GM18951 (cell line): ENCODE results near the gene PLPPR1.

ENCODE experiments used
- POLR2A ChIP-seq: IDR thresholded peaks from 4 replicates; pipeline ENCODE4 v1.6.1; 2011; ENCODE audit warnings: mild to moderate bottlenecking; ENCODE audit not compliant: insufficient read length, insufficient read depth; ENCODE audit errors: extremely low read depth
- in situ Hi-C: fragments of 300-500 bp; cut with MboI; formaldehyde crosslinking; loops from one replicate; pipeline ENCODE4 v1.12.0; 2022; ENCODE audit warnings: low sequenced_read_pairs, mixed read lengths, inconsistent platforms; ENCODE audit not compliant: unreplicated experiment

Gene PLPPR1

DNA sequence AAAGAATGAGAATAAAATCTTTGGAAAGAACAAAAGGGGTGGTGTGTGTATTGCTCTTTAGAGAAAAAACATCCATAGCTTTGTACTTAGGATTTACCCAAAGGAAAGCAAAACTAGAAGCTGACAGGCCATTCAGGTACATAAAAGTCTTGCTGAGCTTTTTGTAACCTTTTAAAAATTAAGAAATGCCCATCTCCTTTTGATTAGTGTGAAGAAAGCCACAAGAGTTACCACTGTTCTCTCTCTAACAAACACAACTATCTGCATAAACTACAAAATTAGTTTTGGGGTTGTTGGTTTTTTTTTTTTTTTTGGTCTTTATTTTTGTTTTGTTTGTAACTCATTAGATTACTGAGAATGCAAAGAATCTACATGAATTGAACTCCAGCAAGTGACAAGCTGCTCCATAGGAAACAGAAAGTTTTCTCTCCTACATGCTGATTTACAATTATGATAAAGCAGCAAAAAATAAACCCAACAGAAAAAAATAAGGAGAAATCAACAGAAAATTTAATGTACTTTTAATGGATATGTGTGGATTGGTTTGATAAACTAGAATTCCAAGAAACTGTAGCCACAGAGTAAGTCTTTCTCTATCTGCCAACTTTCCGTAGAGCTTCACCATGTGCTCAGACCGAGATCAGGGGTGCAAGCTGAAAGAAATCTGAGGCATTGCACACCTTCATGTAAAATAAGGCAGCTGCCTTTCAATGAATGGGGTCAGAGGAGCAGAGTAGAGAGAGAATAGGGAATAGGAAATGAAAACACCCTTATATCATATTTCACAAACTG, 344.0 kb downstream of the PLPPR1 start:
- in situ Hi-C loops: no loop called here
- TF ChIP-seq POLR2A: no peak
